ENCODE results near the gene FAM181A.

The FAM181A gene

GRCh38 chr14:93978735-93979134 lies 51.6 kb downstream of the FAM181A start:
- DNase-seq (ENCODE audit: low spot score) = no peak
